NOMO-1 treated with DMSO at 0.1 percent for 48 hours (cell line): ENCODE results near the gene TMEM14B.
"Not testable (repeated sequence)": the region's sequence is repeated elsewhere in the genome, so short reads cannot be mapped to it uniquely, and the experiment has no call there.

ENCODE experiments used
- DNase-seq: peaks from one replicate; lab custom pipeline; 2025; ENCODE audit not compliant: unreplicated experiment; lab: John Stamatoyannopoulos, UW

Gene TMEM14B

DNA sequence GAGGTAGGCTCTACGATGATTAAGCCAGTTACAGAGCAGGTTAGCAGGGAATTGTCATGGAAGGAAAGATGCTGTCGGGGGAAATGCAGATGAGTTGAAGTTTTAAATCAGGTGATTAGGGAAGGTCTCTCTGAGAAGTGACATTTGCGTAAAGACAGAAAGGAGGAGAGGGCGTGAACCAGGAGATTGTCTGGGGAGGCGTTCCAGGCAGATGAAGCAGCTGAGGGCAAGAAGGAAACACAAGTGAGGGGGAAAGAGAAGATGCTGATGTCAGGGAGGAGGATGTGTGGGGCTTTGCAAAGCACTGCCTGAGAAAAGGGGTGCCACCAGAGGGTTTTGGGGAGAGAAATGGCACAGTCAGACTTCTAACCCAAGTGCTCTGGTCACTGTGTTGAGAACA lies 2.5 kb upstream of the TMEM14B start:
- DNase-seq: no peak

- no peak for DNase-seq
Measured at GRCh38 chr6:10746915-10747250, 722 bp upstream of the TMEM14B start.

GRCh38 chr6:10749734-10750133 lies 2.1 kb downstream of the TMEM14B start:
- DNase-seq: no peak

- DNase-seq: not testable (repeated sequence)
Measured at GRCh38 chr6:10750568-10750967, 3.0 kb downstream of the TMEM14B start.

GRCh38 chr6:10751757-10752156 lies 4.2 kb downstream of the TMEM14B start:
- DNase-seq: not testable (repeated sequence)

GRCh38 chr6:10756085-10756484 lies 8.5 kb downstream of the TMEM14B start:
- DNase-seq: no peak

GRCh38 chr6:10759312-10759839 lies 11.8 kb downstream of the TMEM14B start:
- DNase-seq: peak; percentile 27

DNA sequence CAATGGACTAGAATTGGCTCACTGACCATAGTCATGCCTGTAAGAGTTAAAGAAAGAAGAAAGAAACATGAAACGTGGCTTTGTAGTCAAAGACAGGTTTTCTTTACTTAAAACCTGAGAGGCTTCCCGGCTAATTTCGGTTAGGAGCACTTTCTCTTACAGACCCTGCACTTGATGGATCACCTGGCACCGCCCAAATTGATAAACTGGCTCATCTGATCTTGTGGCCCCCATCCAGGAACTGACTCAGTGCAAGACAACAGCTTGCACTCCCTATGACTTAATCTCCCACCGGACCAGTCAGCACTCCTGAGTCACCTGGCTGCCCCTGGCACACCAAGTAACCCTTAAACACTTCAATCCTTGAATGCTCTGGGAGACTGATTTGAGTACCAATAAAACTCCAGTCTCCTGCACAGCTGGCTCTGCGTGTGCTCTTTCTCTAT lies 12.3 kb downstream of the TMEM14B start:
- no peak for DNase-seq

- no peak for DNase-seq
Measured at GRCh38 chr6:10763006-10763405, 15.4 kb downstream of the TMEM14B start.

GRCh38 chr6:10769419-10769818 lies 21.8 kb downstream of the TMEM14B start:
- DNase-seq: no peak

GRCh38 chr6:10771371-10771894 lies 23.8 kb downstream of the TMEM14B start:
- no peak for DNase-seq

DNA sequence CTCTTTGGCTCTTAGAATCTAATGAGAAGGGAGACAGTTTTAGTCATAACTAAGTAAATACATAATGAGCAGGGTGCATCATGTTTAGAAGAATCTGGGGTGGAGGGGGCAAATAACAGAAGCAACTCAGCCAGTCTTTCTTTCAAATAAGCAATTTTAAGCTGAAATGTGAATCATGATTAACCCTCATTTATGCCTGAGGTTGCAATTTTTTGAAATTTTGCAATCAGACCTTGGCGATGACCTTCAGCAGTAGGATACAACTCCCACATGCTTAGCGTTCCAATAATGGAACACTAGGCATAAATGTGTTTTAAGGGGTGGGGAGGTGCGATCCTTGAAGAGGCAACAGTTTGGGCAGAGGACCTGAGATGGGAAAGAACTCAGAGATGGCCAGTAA lies 30.6 kb downstream of the TMEM14B start:
- DNase-seq: no peak

DNA sequence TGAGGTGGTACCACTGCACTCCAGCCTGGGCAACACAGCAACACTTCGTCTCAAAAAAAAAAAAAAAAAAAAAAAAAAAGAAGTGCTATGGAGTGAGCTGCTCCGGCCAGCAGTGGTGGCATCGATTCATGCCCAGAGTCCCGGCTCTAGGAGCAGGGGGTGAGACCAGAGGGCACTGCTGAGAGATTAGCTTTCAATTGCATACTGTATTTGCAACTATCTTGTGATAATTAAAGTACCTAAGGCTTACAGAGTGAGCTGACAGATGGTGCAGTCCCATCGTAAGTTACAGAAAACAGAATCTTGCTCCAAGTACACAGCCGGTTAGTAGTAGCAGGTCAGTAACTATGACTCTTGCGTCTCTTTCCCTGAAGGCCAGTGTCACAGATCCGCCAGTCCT lies 31.5 kb downstream of the TMEM14B start:
- no peak for DNase-seq

- no peak for DNase-seq
Measured at GRCh38 chr6:10791673-10792072, 44.1 kb downstream of the TMEM14B start.

DNA sequence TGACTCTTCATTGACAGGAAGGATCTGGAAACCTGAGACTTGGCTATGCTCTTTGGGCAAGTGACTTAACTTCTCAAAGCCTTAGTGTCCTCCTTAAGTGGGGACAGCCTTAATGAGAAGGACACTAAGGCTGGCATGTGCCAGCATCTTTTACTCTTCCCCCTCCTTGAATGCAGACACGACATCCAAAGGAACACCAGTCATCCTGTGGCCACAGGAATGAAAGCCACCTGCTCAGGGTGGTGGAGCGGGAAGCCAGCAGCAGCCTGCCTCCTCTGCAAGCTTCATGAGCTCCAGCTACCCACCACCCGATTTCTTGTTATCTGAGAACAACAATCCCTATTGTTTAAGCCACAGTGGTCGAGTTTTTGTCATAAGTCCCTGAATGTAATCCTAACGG lies 44.5 kb downstream of the TMEM14B start:
- no peak for DNase-seq

DNA sequence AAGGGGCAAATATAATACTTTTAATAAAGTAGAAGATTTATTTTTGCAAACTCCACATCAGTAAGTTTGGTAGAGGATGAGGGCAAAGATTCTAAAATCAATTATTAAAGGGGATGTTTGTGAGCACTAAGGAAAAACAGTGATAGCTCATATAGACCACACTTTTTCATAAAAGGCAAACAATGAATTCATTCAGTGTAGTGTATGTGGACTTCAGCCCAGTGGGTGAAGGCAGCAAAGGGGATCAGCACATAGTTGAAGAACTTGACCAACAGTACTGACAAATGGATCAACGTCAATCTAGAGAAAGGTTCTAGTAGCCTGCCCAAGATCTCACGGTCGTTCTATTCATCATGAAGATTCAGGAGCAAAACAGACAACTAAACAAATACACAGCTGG lies 45.4 kb downstream of the TMEM14B start:
- no peak for DNase-seq

GRCh38 chr6:10793695-10794094 lies 46.1 kb downstream of the TMEM14B start:
- DNase-seq: no peak

DNA sequence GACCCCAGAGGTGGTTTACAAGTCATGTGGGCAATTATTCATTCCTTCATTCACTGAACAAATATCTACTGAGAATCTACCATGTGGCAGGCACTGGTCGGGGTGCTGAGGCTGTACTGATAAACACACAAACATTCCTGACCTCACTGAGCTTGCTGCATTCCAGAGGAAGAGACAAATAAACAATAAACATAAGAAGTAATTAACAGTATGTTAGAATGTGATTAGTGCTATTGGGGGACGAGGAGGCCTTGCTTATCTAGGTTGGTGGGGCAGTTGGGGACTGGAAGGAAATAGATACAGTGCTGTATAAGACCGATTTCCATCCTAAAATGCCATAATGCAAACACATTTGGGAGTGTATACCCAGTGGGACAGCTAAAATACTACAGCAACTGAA lies 46.6 kb downstream of the TMEM14B start:
- no peak for DNase-seq

GRCh38 chr6:10800810-10801209 lies 53.2 kb downstream of the TMEM14B start:
- DNase-seq: no peak

- peak; percentile 44 for DNase-seq
Measured at GRCh38 chr6:10801224-10801848, 53.7 kb downstream of the TMEM14B start.
